Prostate gland (tissue), 2 donors: ENCODE data around the gene ARID2. TPM values are rescaled to one million over a fixed set of nuclear protein-coding genes. Genes with fewer than 3 reads are reported as not detected.

Experiments
- DNase-seq: peaks from one replicate; pipeline ENCODE4 v3.0.0-alpha.2; 2019; ENCODE audit warnings: low spot score
- H3K27ac ChIP-seq, 2 donors: fragments of 200-600 bp; sonication (generic); 2 replicates each; pipeline ENCODE4 v1.5.1; 2017 to 2019
- H3K27me3 ChIP-seq: fragments of 200-600 bp; sonication (generic); replicated peaks from 2 replicates; pipeline ENCODE4 v1.5.1; 2019; ENCODE audit not compliant: insufficient read depth
- H3K36me3 ChIP-seq, 2 donors: fragments of 200-600 bp; sonication (generic); 1 replicate in 1 of 2; 2 replicates in 1 of 2; pipeline versions ENCODE4 v1.5.1 to v1.8.1; 2017 to 2019
- H3K4me1 ChIP-seq: fragments of 200-600 bp; sonication (generic); replicated peaks from 2 replicates; pipeline ENCODE4 v1.5.1; 2019
- H3K4me3 ChIP-seq, 2 donors: fragments of 200-600 bp; sonication (generic); 2 replicates each; pipeline ENCODE4 v1.5.1; 2017 to 2019
- H3K9me3 ChIP-seq: fragments of 200-600 bp; sonication (generic); 2 replicates; pipeline ENCODE4 v1.5.1; 2017
- CTCF ChIP-seq, 4 experiments: fragments of 200-600 bp in 2 of 4; fragments of 450-650 bp in 2 of 4; sonication (generic) in 2 of 4; IDR thresholded peaks; 1 replicate in 3 of 4; 2 replicates in 1 of 4; pipeline ENCODE4 v1.5.1; 2016 to 2019; ENCODE audit warnings: antibody characterized with exemption in 4 of 4, mild to moderate bottlenecking in 2 of 4, moderate library complexity in 2 of 4
- POLR2A ChIP-seq: fragments of 450-650 bp; IDR thresholded peaks from one replicate; pipeline ENCODE4 v1.6.1; 2016; ENCODE audit warnings: antibody characterized with exemption, mild to moderate bottlenecking
- POLR2AphosphoS5 ChIP-seq: sonication (generic); formaldehyde crosslinking; IDR thresholded peaks from one replicate; pipeline ENCODE4 v1.6.1; 2017; ENCODE audit warnings: antibody characterized with exemption
- WGBS: methylation state at CpG from one replicate; pipeline ENCODE4 v1.1.5; 2018; 5-methylcytosine and 5-hydroxymethylcytosine counted together
- intact Hi-C: fragments of 100-400 bp; cut with DNase I; formaldehyde crosslinking; loops from one replicate; pipeline ENCODE4 v1.14.2; 2022
- total RNA-seq, 2 donors: library from RNA; depleted of rRNA; stranded (reverse); fragments of >200 nt; gene quantifications; one replicate each; pipeline ENCODE4 v1.1.0, GENCODE V29; 2016

The ARID2 gene
- total RNA-seq, 2 donors from 2014 or later: 29.5 to 47.3 TPM

DNA sequence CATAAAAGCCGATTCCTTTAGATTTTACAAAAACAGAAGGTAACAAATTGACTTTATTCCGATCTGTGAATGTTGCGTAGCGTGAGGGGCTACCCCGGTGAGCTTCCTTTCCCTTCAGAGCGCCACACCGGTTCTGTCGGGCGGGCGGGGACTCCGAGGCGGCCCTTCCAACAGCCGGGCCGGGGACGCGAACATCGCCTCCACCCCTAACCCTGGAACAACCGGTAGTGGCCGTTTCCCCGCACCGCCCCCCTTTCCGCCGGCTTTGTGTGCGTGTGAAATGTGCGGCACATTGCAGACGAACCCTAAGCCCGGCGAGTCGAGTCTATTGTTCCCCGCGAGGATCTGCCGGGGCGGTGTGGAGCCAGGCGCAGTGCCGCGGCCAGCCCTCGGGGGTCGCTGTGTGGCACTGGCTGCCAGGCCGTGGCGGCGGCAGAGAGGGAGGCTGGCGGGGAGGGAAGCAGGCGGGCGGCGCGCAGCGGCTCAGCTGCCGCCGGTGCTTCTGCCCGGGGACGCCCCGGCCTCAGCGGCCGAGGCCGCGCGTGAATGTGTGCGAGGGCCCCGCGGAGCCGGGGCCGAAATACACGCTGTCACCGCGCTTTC, 775 bp upstream of the ARID2 start:
- peak overlapping the region; percentile 80 to 87 for H3K4me3 ChIP-seq
- TF ChIP-seq CTCF (IDR thresholded peaks at IDR 0.05) (peak; percentile 85 to 98 (median 96)), POLR2A (peak; percentile 83), POLR2AphosphoS5 (peak; percentile 88)
- no peaks in the 10 kb centered on the region for H3K27me3 ChIP-seq
- H3K9me3 ChIP-seq: no peaks in the 10 kb centered on the region
- 0% methylated on average over 43 of the region's 65 CpGs for WGBS
- peak; percentile 94 for DNase-seq
- intact Hi-C loops: loop anchor here (5.0 kb wide), 2 partner anchors 316 to 644 kb away; partner anchors contain the start of gene SLC38A2
- H3K27ac ChIP-seq: peak overlapping the region; percentile 99 to 100
- no peaks in the 10 kb centered on the region for H3K4me1 ChIP-seq
- no peaks in the 10 kb centered on the region for H3K36me3 ChIP-seq

GRCh38 chr12:45730084-45730347, 510 bp downstream of the ARID2 start:
- Histone ChIP-seq H3K27me3 (no peaks in the 10 kb centered on the region), H3K4me3 (peak overlapping the region; percentile 80 to 87), H3K9me3 (no peaks in the 10 kb centered on the region), H3K36me3 (no peaks in the 10 kb centered on the region), H3K27ac (peak overlapping the region; percentile 99 to 100), H3K4me1 (no peaks in the 10 kb centered on the region)
- intact Hi-C loops: no loop called here
- WGBS: under 1% methylated on average over 26 of the region's 26 CpGs
- DNase-seq: no peak
- TF ChIP-seq CTCF (IDR thresholded peaks at IDR 0.05): no peak

- DNase-seq: peak; percentile 21
- under 1% methylated on average over 67 of the region's 67 CpGs for WGBS
These were observed 1.1 kb downstream of the ARID2 start for GRCh38 chr12:45730348-45731189.

DNA sequence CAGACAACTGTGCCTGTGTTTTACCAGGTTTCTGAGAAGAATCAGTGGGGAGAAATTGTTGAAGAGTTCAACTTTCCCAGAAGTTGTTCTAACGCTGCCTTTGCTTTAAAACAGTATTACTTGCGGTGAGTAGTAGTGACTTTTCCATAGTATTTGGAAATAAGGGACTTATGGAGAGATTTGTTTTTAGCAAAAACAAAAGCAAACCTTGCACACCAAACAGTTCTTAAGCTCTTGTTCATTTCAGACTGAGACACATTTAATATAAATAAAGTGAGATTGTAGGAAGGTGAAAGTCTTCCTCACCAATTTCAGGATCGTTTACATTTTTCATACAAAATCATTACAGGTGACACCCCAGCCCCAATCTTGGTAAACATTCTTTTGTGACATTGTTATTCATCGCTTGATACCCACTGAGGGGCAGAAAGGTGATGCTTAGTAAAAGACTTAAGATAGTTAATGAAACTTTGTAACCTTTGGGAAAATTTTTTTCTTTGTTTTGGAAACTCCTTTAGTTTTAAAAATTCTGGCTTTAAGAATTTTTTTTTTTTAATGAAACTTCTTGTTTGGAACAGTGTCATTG, 1.8 kb downstream of the ARID2 start:
- WGBS: 8% methylated on average over 4 of the region's 4 CpGs
- Histone ChIP-seq H3K36me3 (no peaks in the 10 kb centered on the region), H3K4me3 (peak overlapping the region; percentile 80 to 87), H3K27me3 (no peaks in the 10 kb centered on the region), H3K27ac (peak overlapping the region; percentile 99 to 100), H3K9me3 (no peaks in the 10 kb centered on the region), H3K4me1 (no peaks in the 10 kb centered on the region)
- no peak for DNase-seq
- TF ChIP-seq POLR2AphosphoS5: no peak
- TF ChIP-seq CTCF (IDR thresholded peaks at IDR 0.05): no peak
- TF ChIP-seq POLR2A: no peak
- intact Hi-C loops: no loop called here

More at GRCh38 chr12:45730348-45731189, 1.1 kb downstream of the ARID2 start:
- TF ChIP-seq POLR2A (peak; percentile 9), POLR2AphosphoS5 (no peak)
- intact Hi-C loops: no loop called here
- Histone ChIP-seq H3K4me1 (no peaks in the 10 kb centered on the region), H3K36me3 (no peaks in the 10 kb centered on the region), H3K27ac (peak overlapping the region; percentile 99 to 100), H3K9me3 (no peaks in the 10 kb centered on the region), H3K4me3 (peak overlapping the region; percentile 80 to 87), H3K27me3 (no peaks in the 10 kb centered on the region)

- Histone ChIP-seq H3K36me3 (no peaks in the 10 kb centered on the region), H3K27ac (peak overlapping the region; percentile 99 to 100), H3K4me1 (no peaks in the 10 kb centered on the region), H3K4me3 (peak overlapping the region; percentile 3 to 87), H3K9me3 (no peaks in the 10 kb centered on the region), H3K27me3 (no peaks in the 10 kb centered on the region)
- intact Hi-C loops: no loop called here
- TF ChIP-seq CTCF (IDR thresholded peaks at IDR 0.05) (no peak), POLR2AphosphoS5 (peak; percentile 31)
- DNase-seq: no peak
- WGBS: 6% methylated on average over 5 of the region's 5 CpGs
These were observed 2.7 kb downstream of the ARID2 start for GRCh38 chr12:45732250-45732649.
